Activated T-cell treated with anti-CD3 and anti-CD28 coated beads, Interleukin-2, amount 50 U/mL, for 72 hours (primary cell): ENCODE measurements around the gene MYOC. TPM values are rescaled to one million over a fixed set of nuclear protein-coding genes. Genes with fewer than 3 reads are reported as not detected.
"Not testable (repeated sequence)": the region's sequence is repeated elsewhere in the genome, so short reads cannot be mapped to it uniquely, and the experiment has no call there.

Experiments used
- ATAC-seq, 2 donors: fragments of 150-1000 bp; cut with Tn5 transposase; replicated peaks in 1 of 2; 2 replicates each; pipeline ENCODE4 v1.10.0; 2021; ENCODE audit warnings: moderate library complexity in 2 of 2, mild to moderate bottlenecking in 1 of 2
- DNase-seq, 2 donors: peaks; one replicate each; pipeline ENCODE4 v3.0.0; 2021 to 2022; ENCODE audit warnings: mixed read lengths in 1 of 2
- H3K27ac Mint-ChIP-seq: one replicate; pipeline ENCODE4 v1.8.0; 2022; ENCODE audit warnings: mild to moderate bottlenecking, moderate library complexity, mixed read lengths
- H3K27me3 Mint-ChIP-seq: one replicate; pipeline ENCODE4 v1.8.0; 2022; ENCODE audit warnings: low read depth, mixed read lengths
- H3K36me3 Mint-ChIP-seq, 2 donors: one replicate each; pipeline ENCODE4 v1.8.0; 2022; ENCODE audit warnings: mixed read lengths in 2 of 2, mild to moderate bottlenecking in 1 of 2; ENCODE audit not compliant: insufficient read depth in 2 of 2
- H3K4me1 Mint-ChIP-seq: one replicate; pipeline ENCODE4 v1.8.0; 2022; ENCODE audit warnings: low read depth, mixed read lengths
- H3K4me3 Mint-ChIP-seq, 2 donors: one replicate each; pipeline ENCODE4 v1.8.0; 2022; ENCODE audit warnings: mild to moderate bottlenecking in 2 of 2, mixed read lengths in 2 of 2, moderate library complexity in 2 of 2
- H3K9me3 Mint-ChIP-seq, 2 donors: one replicate each; pipeline ENCODE4 v1.8.0; 2022; ENCODE audit warnings: mixed read lengths in 2 of 2
- total RNA-seq, 2 donors: library from RNA; stranded (reverse); gene quantifications; one replicate each; pipeline ENCODE4 v1.2.3, GENCODE V29; 2022

Gene MYOC
- not detected for total RNA-seq

GRCh38 chr1:171652234-171652822, at the start of gene MYOC:
Gene MYOC (minus strand): TSS chr1:171652688. CDS start chr1:171652611, 77 bp downstream.
- no peaks in the 10 kb centered on the region for H3K36me3 Mint-ChIP-seq
- peaks cover 24% of the 10 kb centered on the region for H3K27me3 Mint-ChIP-seq
- no peaks in the 10 kb centered on the region for H3K9me3 Mint-ChIP-seq
- peaks cover 11% of the 10 kb centered on the region for H3K4me1 Mint-ChIP-seq
- H3K4me3 Mint-ChIP-seq = no peak within 1 kb of the TSS
- DNase-seq (no peak), ATAC-seq (no peak)
- H3K27ac Mint-ChIP-seq = no peak within 1 kb of the TSS

GRCh38 chr1:171699531-171699930, 47.0 kb upstream of the MYOC start:
- Mint-ChIP-seq H3K9me3 (peaks cover 4 to 14% of the 10 kb centered on the region in 2 donors), H3K4me1 (no peaks in the 10 kb centered on the region), H3K4me3 (no peak overlapping the region), H3K27ac (no peak overlapping the region), H3K36me3 (peaks cover 6 to 9% of the 10 kb centered on the region in 2 donors), H3K27me3 (no peaks in the 10 kb centered on the region)
- ATAC-seq (no peak), DNase-seq (no peak)

GRCh38 chr1:171695772-171696171, 43.3 kb upstream of the MYOC start:
- H3K27ac Mint-ChIP-seq, H3K27me3 Mint-ChIP-seq, DNase-seq, H3K4me1 Mint-ChIP-seq, H3K4me3 Mint-ChIP-seq, ATAC-seq: not testable (repeated sequence)
- Mint-ChIP-seq H3K9me3 (peaks cover 8 to 19% of the 10 kb centered on the region in 2 donors), H3K36me3 (peaks cover 7 to 10% of the 10 kb centered on the region in 2 donors)

- H3K27me3 Mint-ChIP-seq, H3K27ac Mint-ChIP-seq, H3K4me1 Mint-ChIP-seq, ATAC-seq, DNase-seq, H3K4me3 Mint-ChIP-seq: not testable (repeated sequence)
- Mint-ChIP-seq H3K36me3 (peaks cover 7 to 10% of the 10 kb centered on the region in 2 donors), H3K9me3 (peaks cover 9 to 22% of the 10 kb centered on the region in 2 donors)
These were observed 41.1 kb upstream of the MYOC start for GRCh38 chr1:171693541-171693940.

- H3K27ac Mint-ChIP-seq = no peak overlapping the region
- H3K4me1 Mint-ChIP-seq = no peaks in the 10 kb centered on the region
- ATAC-seq (no peak), DNase-seq (no peak)
- no peaks in the 10 kb centered on the region for H3K27me3 Mint-ChIP-seq
- peaks cover 0 to 4% of the 10 kb centered on the region in 2 donors for H3K36me3 Mint-ChIP-seq
- peaks cover 3 to 14% of the 10 kb centered on the region in 2 donors for H3K9me3 Mint-ChIP-seq
- no peak overlapping the region for H3K4me3 Mint-ChIP-seq
These were observed 31.4 kb upstream of the MYOC start for GRCh38 chr1:171683870-171684269.

GRCh38 chr1:171680339-171680738, 27.9 kb upstream of the MYOC start:
- Mint-ChIP-seq H3K36me3 (no peaks in the 10 kb centered on the region), H3K4me3 (no peak overlapping the region), H3K4me1 (no peaks in the 10 kb centered on the region), H3K27ac (no peak overlapping the region), H3K9me3 (peaks cover 0 to 5% of the 10 kb centered on the region in 2 donors), H3K27me3 (no peaks in the 10 kb centered on the region)
- no peak for DNase-seq
- no peak for ATAC-seq

- no peak for DNase-seq
- Mint-ChIP-seq H3K36me3 (no peaks in the 10 kb centered on the region), H3K27ac (no peak overlapping the region), H3K4me1 (no peaks in the 10 kb centered on the region), H3K4me3 (no peak overlapping the region), H3K9me3 (no peaks in the 10 kb centered on the region), H3K27me3 (no peaks in the 10 kb centered on the region)
- ATAC-seq = no peak
These were observed 24.3 kb upstream of the MYOC start for GRCh38 chr1:171676823-171677222.

- H3K36me3 Mint-ChIP-seq = no peaks in the 10 kb centered on the region
- no peaks in the 10 kb centered on the region for H3K9me3 Mint-ChIP-seq
- no peaks in the 10 kb centered on the region for H3K4me1 Mint-ChIP-seq
- no peak for DNase-seq
- no peak overlapping the region for H3K4me3 Mint-ChIP-seq
- ATAC-seq = no peak
- H3K27ac Mint-ChIP-seq = no peak overlapping the region
- no peaks in the 10 kb centered on the region for H3K27me3 Mint-ChIP-seq
These were observed 22.2 kb upstream of the MYOC start for GRCh38 chr1:171674431-171675405.

- Mint-ChIP-seq H3K27ac (no peak overlapping the region), H3K9me3 (no peaks in the 10 kb centered on the region), H3K36me3 (no peaks in the 10 kb centered on the region), H3K4me1 (no peaks in the 10 kb centered on the region), H3K27me3 (no peaks in the 10 kb centered on the region), H3K4me3 (no peak overlapping the region)
- ATAC-seq = no peak
- DNase-seq = no peak
These were observed 18.3 kb upstream of the MYOC start for GRCh38 chr1:171670739-171671138.

- Mint-ChIP-seq H3K36me3 (no peaks in the 10 kb centered on the region), H3K4me3 (no peak overlapping the region), H3K9me3 (no peaks in the 10 kb centered on the region), H3K27ac (no peak overlapping the region), H3K27me3 (no peaks in the 10 kb centered on the region), H3K4me1 (no peaks in the 10 kb centered on the region)
- DNase-seq = no peak
- ATAC-seq = no peak
These were observed 15.9 kb upstream of the MYOC start for GRCh38 chr1:171668372-171668771.

- no peak overlapping the region for H3K27ac Mint-ChIP-seq
- no peak overlapping the region for H3K4me3 Mint-ChIP-seq
- ATAC-seq (no peak), DNase-seq (no peak)
- H3K9me3 Mint-ChIP-seq = no peaks in the 10 kb centered on the region
- H3K36me3 Mint-ChIP-seq = no peaks in the 10 kb centered on the region
- H3K27me3 Mint-ChIP-seq = no peaks in the 10 kb centered on the region
- H3K4me1 Mint-ChIP-seq = no peaks in the 10 kb centered on the region
These were observed 13.8 kb upstream of the MYOC start for GRCh38 chr1:171666114-171666769.

GRCh38 chr1:171664976-171665375, 12.5 kb upstream of the MYOC start:
- Mint-ChIP-seq H3K27ac (no peak overlapping the region), H3K9me3 (no peaks in the 10 kb centered on the region), H3K27me3 (no peaks in the 10 kb centered on the region), H3K36me3 (no peaks in the 10 kb centered on the region), H3K4me1 (no peaks in the 10 kb centered on the region), H3K4me3 (no peak overlapping the region)
- no peak for ATAC-seq
- DNase-seq = no peak
